K562 (cell line): Measurements from ENCODE around the gene RRM2. TPM values are rescaled to one million over a fixed set of nuclear protein-coding genes. Genes with fewer than 3 reads are reported as not detected.
A peak's percentile ranks its signal among the peaks of the same experiment; 100 is the strongest.

Source experiments
- ATAC-seq: fragments of 200-7000 bp; cut with Tn5 transposase; 3 replicates; pipeline ENCODE4 v1.9.1; 2020; ENCODE audit warnings: moderate library complexity
- BruUV-seq: library from RNA; stranded (reverse); fragments of 400-500 nt; replicated peaks from 2 replicates; lab custom pipeline; 2021; lab: Mats Ljungman, UMichigan
- CTCF ChIA-PET: fragments of 300-600 bp; formaldehyde crosslinking; extraction: SDS; loops from one replicate; lab custom pipeline; 2021; ENCODE audit warnings: low intra/inter-chr PET ratio; lab: Yijun Ruan, JAX
- POLR2A ChIA-PET: fragments of 300-600, 350-650 bp; sonication (Branson Sonifier 250); formaldehyde crosslinking; extraction: SDS; loops from one replicate; lab custom pipeline; 2021; ENCODE audit warnings: antibody characterized with exemption, inconsistent platforms; lab: Yijun Ruan, JAX
- DNase-seq, 4 experiments: peaks; one replicate each; pipeline versions ENCODE4 v3.0.0 to v3.0.0-alpha.2; 2011 to 2018; ENCODE audit warnings: low spot score in 3 of 4, mixed read lengths in 3 of 4; ENCODE audit errors: extremely low read depth in 1 of 4
- FAIRE-seq: peaks from 2 replicates; lab custom pipeline; 2011; peaks lifted over from hg19 to GRCh38; lab: Jason Lieb, UNC
- H2AFZ ChIP-seq: 2 replicates; pipeline ENCODE4 v1.6.0; 2011; ENCODE audit warnings: low read depth, low read length, control low read depth, inconsistent platforms
- H3K27ac ChIP-seq: fragments of 200-600 bp; 3 replicates; pipeline ENCODE4 v1.8.0; 2011; ENCODE audit warnings: low read depth, mild to moderate bottlenecking, control low read depth, inconsistent platforms, low read length, moderate library complexity, mixed read lengths; ENCODE audit errors: extremely low read depth
- H3K27me3 ChIP-seq, 2 experiments: fragments of 300-600 bp in 1 of 2; 2 replicates in 1 of 2; 3 replicates in 1 of 2; pipeline versions ENCODE4 v1.6.0 to v1.8.0; 2011; ENCODE audit warnings: inconsistent platforms in 2 of 2, low read length in 2 of 2, mild to moderate bottlenecking in 1 of 2, mixed read lengths in 1 of 2, moderate library complexity in 1 of 2; ENCODE audit not compliant: control insufficient read depth in 2 of 2, insufficient read depth in 2 of 2
- H3K36me3 ChIP-seq: fragments of 300-600 bp; 3 replicates; pipeline ENCODE4 v1.8.0; 2011; ENCODE audit warnings: mild to moderate bottlenecking, low read length, inconsistent platforms; ENCODE audit not compliant: control insufficient read depth, insufficient read depth
- H3K4me1 ChIP-seq, 2 experiments: fragments of 200-600 bp in 1 of 2; replicated peaks in 1 of 2; 2 replicates in 1 of 2; 3 replicates in 1 of 2; pipeline versions ENCODE4 v1.5.1 to v1.8.0; 2011; ENCODE audit warnings: inconsistent platforms in 2 of 2, low read length in 2 of 2, mild to moderate bottlenecking in 1 of 2, mixed read lengths in 1 of 2, moderate library complexity in 1 of 2; ENCODE audit not compliant: control insufficient read depth in 2 of 2, insufficient read depth in 2 of 2
- H3K4me2 ChIP-seq: 2 replicates; pipeline ENCODE4 v1.6.1; 2011; ENCODE audit warnings: low read length, control low read depth, inconsistent platforms, mixed read lengths; ENCODE audit not compliant: insufficient read depth
- H3K4me3 ChIP-seq: fragments of 200-600 bp; sonication (generic), shearing (Covaris generic); 2 replicates; pipeline ENCODE4 v1.5.1; 2016; ENCODE audit warnings: control low read depth, inconsistent platforms
- H3K79me2 ChIP-seq: fragments of 200-600 bp; 3 replicates; pipeline ENCODE4 v1.8.0; 2011; ENCODE audit warnings: low read length, inconsistent platforms; ENCODE audit not compliant: control insufficient read depth, insufficient read depth
- H3K9ac ChIP-seq, 2 experiments: 2 replicates each; pipeline versions ENCODE4 v1.6.0 to v1.6.1; 2011; ENCODE audit warnings: low read depth in 2 of 2, low read length in 2 of 2, control low read depth in 1 of 2, inconsistent platforms in 1 of 2, mild to moderate bottlenecking in 1 of 2, mixed read lengths in 1 of 2; ENCODE audit not compliant: insufficient read depth in 1 of 2
- H3K9me1 ChIP-seq: one replicate; pipeline ENCODE4 v1.6.0; 2011; ENCODE audit warnings: inconsistent platforms, mild to moderate bottlenecking, low read length, moderate library complexity; ENCODE audit not compliant: control insufficient read depth, insufficient read depth
- H3K9me3 ChIP-seq: replicated peaks from 2 replicates; pipeline ENCODE4 v1.5.1; 2011; ENCODE audit warnings: low read depth, low read length, inconsistent platforms; ENCODE audit not compliant: control insufficient read depth, insufficient read depth
- H4K20me1 ChIP-seq: replicated peaks from 2 replicates; pipeline ENCODE4 v1.6.1; 2011; ENCODE audit warnings: low read length, inconsistent platforms, mixed read lengths; ENCODE audit not compliant: control insufficient read depth, insufficient read depth
- BHLHE40 ChIP-seq: IDR thresholded peaks from 2 replicates; pipeline ENCODE4 v1.6.1; 2011; ENCODE audit warnings: low read length, improper control_type of control experiment
- C11orf30 ChIP-seq: fragments of 450-650 bp; IDR thresholded peaks from 2 replicates; pipeline ENCODE4 v1.6.1; 2016; ENCODE audit warnings: low read depth, mild to moderate bottlenecking
- CBX2 ChIP-seq: fragments of 200-600 bp; sonication (generic); IDR thresholded peaks from one replicate; pipeline ENCODE4 v1.6.1; 2012; ENCODE audit warnings: mild to moderate bottlenecking, low read length, inconsistent platforms; ENCODE audit not compliant: insufficient read depth, poor library complexity, severe bottlenecking
- CREB5 ChIP-seq: fragments of 250-450 bp; sonication (Bioruptor Pico); IDR thresholded peaks from 2 replicates; pipeline ENCODE4 v1.5.0; 2020; ENCODE audit warnings: mild to moderate bottlenecking
- POLR2B ChIP-seq: fragments of 450-650 bp; IDR thresholded peaks from 2 replicates; pipeline ENCODE4 v1.6.1; 2018; ENCODE audit warnings: low read depth; ENCODE audit not compliant: partially characterized antibody
- ZNF316 ChIP-seq: fragments of 450-650 bp; IDR thresholded peaks from 2 replicates; pipeline ENCODE4 v1.6.1; 2016
- WGBS: fragments of 100-300 bp; shearing (Covaris generic); methylation state at CpG from one replicate; pipeline ENCODE4 v1.1.6; 2016; ENCODE audit warnings: low coverage, mixed read lengths; ENCODE audit not compliant: insufficient coverage; ENCODE audit errors: missing lambda C conversion rate; 5-methylcytosine and 5-hydroxymethylcytosine counted together
- in situ Hi-C: fragments of 300-500 bp; cut with MboI; formaldehyde crosslinking; loops from 4 replicates; pipeline ENCODE4 v1.15.0; 2018; ENCODE audit warnings: inconsistent platforms, mixed read lengths
- intact Hi-C: fragments of 100-400 bp; cut with micrococcal nuclease; formaldehyde crosslinking; loops from 2 replicates; pipeline ENCODE4 v1.14.2; 2022
- polyA plus RNA-seq, 8 experiments: library from polyadenylated mRNA; depleted of rRNA in 4 of 8; stranded (reverse) in 5 of 8; unstranded in 3 of 8; fragments of >200 nt; fragmentation: Nextera tagmentation in 2 of 8; fragmentation: Illumina TruSeq in 1 of 8; extraction: Ambion mirVana in 2 of 8; extraction: Trizol in 1 of 8; gene quantifications; 2 replicates each; pipeline versions ENCODE4 v1.2.1 to v1.2.3, GENCODE V29; 2011 to 2014; ENCODE audit warnings: inconsistent platforms in 1 of 8, missing spikeins in 1 of 8
- total RNA-seq, 7 experiments: library from RNA; depleted of rRNA in 6 of 7; stranded (reverse); fragments of >200 nt in 6 of 7; fragmentation: Illumina TruSeq in 2 of 7; extraction: Trizol in 2 of 7; gene quantifications; 2 replicates each; pipeline versions ENCODE4 v1.2.1 to v1.2.3, GENCODE V29; 2011 to 2021; ENCODE audit warnings: low replicate concordance in 1 of 7

The RRM2 gene
- total and polyA plus RNA-seq, 9 of the 15 experiments (the other 6 are each of a cell fraction or from before 2014, with no cell fraction given): 50.1 to 244 (median 128) TPM

- in situ Hi-C loops (no loop called here), intact Hi-C loops (no loop called here)
- no peak for ATAC-seq
- H3K9me1 ChIP-seq: no peaks in the 10 kb centered on the region
- no peak for FAIRE-seq
- H4K20me1 ChIP-seq: 0 out of 2 replicates have a peak, but pooled peaks cover 7% of the 10 kb centered on the region
- no peak for DNase-seq
- peak; percentile 59 for TF ChIP-seq CBX2
- no peak for TF ChIP-seq POLR2B
- no peaks in the 10 kb centered on the region for H3K79me2 ChIP-seq
- no peak overlapping the region for H3K27ac ChIP-seq
- BruUV-seq: no TSS peak
- no peak overlapping the region for H3K4me2 ChIP-seq
- H3K4me3 ChIP-seq: no peak overlapping the region
- ChIA-PET POLR2A (interaction anchor here (0.6 to 0.8 kb wide), 3 partner anchors 19 to 33 kb away, joined by 3 read pairs; partner anchors contain the start of gene KLF11), CTCF (no interaction called here)
- 5% methylated on average over 12 of the region's 13 CpGs for WGBS
- peaks cover 50 to 66% of the 10 kb centered on the region in 2 experiments for H3K27me3 ChIP-seq
- H2AFZ ChIP-seq: no peak overlapping the region
- no peaks in the 10 kb centered on the region for H3K36me3 ChIP-seq
- no peaks in the 10 kb centered on the region for H3K9me3 ChIP-seq
- H3K9ac ChIP-seq: peak overlapping the region in 1 of 2 experiments; percentile 28; a peak in 1 of 4 replicates
- peaks cover 2 to 29% of the 10 kb centered on the region in 2 experiments; a peak in 3 of 5 replicates for H3K4me1 ChIP-seq
These were observed 46.0 kb upstream of the RRM2 start for GRCh38 chr2:10076511-10076910.

- Histone ChIP-seq H3K27ac (no peak overlapping the region), H3K27me3 (peaks cover 50 to 66% of the 10 kb centered on the region in 2 experiments), H2AFZ (no peak overlapping the region), H3K4me1 (peaks cover 2 to 27% of the 10 kb centered on the region in 2 experiments; a peak in 3 of 5 replicates), H3K9me3 (no peaks in the 10 kb centered on the region), H3K4me3 (no peak overlapping the region), H3K9me1 (no peaks in the 10 kb centered on the region), H3K4me2 (no peak overlapping the region), H3K36me3 (no peaks in the 10 kb centered on the region), H3K79me2 (no peaks in the 10 kb centered on the region), H3K9ac (no peak overlapping the region), H4K20me1 (0 out of 2 replicates have a peak, but pooled peaks cover 7% of the 10 kb centered on the region)
- TF ChIP-seq CREB5 (CRISPR knock-in tag): no peak
- TF ChIP-seq C11orf30: peak; percentile 52; the same call in 1 of the 2 replicates
- TF ChIP-seq ZNF316: peak; percentile 64
- TF ChIP-seq BHLHE40: no peak
- DNase-seq (no peak), FAIRE-seq (no peak), ATAC-seq (no peak)
- CTCF ChIA-PET: no interaction called here
- in situ Hi-C loops: no loop called here
- no TSS peak for BruUV-seq
- POLR2A ChIA-PET: interaction anchor here (0.6 to 0.9 kb wide), 4 partner anchors 20 to 133 kb away, joined by 3 read pairs; partner anchors contain the start of gene KLF11
- intact Hi-C loops: no loop called here
- WGBS: 10% methylated on average over 5 of the region's 5 CpGs
These were observed 45.5 kb upstream of the RRM2 start for GRCh38 chr2:10076988-10077527.
